ENCODE results near the gene ELOVL4.
A peak's percentile ranks its signal among the peaks of the same experiment; 100 is the strongest.

The ELOVL4 gene

DNA sequence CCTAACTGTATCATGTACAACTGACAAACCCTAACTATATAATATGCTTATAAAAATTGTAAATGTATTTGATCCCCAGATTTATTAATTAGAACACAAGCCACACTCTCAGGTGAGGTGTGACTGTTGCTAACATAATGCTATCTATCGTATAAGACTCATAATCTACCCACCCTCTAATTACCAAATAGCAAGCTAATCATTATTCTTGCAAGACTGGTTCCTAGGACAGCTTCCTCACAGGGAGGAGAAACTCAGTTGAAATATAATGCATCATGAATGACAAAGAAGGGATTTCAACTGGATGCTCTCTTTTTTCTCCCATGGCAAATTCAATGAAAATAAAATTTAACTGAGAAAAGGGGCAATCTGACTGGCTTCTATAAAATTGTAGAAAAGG lies 35.4 kb downstream of the ELOVL4 start:
- DNase-seq = peak in 2 of 3 experiments; percentile 25 to 72

- no peak for DNase-seq
Measured at GRCh38 chr6:79909517-79909916, 37.8 kb downstream of the ELOVL4 start.

- no peak for DNase-seq
Measured at GRCh38 chr6:79902046-79902445, 45.3 kb downstream of the ELOVL4 start.

DNA sequence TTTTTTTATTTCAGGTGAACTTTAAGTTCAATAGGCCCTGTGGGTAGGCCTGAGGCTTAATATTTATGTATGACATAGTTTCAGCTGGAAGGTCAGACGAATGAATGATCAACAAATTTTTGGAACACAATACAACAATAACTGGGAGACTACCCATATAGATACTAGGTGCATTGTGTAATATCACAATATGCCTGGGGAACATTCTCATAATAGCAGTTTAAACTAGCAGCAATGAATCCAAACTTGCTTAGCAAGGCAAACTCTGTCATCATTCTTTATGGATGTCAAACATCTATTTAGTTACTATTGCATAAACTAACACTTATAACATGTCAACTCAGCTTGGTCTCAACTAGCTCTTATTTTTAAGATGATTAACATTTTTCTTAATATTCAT lies 49.3 kb downstream of the ELOVL4 start:
- DNase-seq = no peak

GRCh38 chr6:79896075-79896449 lies 51.3 kb downstream of the ELOVL4 start:
- DNase-seq = no peak

DNA sequence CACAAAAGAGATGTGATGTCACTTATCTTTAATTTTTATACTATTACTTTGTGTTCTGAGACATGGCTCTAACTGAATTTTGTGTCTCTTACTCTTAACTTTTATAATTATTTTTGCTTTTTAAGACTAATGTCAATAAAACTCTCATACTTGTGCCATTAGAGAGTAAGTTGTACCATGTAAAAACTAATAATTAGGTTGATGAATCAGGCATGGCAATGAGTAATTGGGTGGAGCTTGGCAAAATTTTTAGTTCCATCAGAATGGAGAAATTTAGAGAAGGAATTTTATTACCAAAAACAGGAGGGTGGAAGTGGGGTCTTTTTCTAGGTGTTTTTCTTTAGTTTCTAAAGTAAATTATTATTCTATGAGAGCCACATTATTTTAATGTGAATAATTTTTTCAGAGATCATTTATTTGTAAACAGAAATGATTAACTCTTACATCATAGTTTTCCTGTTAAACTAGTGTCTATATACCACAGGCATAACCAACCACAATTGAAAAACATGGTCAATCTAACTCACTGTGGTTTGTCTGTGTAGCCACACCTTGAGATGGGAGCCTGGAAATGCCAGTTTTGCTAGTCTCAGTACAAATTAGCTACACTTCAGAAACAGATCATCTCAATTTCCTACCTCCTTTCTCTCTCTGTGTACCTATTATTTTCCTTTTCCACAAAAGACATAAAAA lies 51.8 kb downstream of the ELOVL4 start:
- no peak for DNase-seq

DNA sequence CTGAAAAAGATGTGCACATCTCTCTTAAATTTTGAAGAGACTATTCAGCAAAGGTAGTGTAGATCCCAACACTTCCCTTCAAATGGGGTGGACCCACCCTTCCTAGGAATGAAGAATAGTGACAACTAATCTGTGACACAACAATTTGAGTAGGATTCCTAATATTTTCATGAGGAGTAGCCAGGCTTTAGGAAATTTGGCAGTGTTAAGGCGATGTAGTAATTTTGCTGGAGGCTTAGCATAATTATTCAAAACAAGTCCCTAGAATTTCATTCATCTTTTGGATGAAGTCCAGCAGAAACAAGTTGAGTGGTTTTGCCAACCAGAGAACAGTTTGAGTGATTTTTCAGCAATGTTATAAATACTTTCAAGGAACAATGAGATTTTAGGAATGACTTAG lies 52.4 kb downstream of the ELOVL4 start:
- no peak for DNase-seq

DNA sequence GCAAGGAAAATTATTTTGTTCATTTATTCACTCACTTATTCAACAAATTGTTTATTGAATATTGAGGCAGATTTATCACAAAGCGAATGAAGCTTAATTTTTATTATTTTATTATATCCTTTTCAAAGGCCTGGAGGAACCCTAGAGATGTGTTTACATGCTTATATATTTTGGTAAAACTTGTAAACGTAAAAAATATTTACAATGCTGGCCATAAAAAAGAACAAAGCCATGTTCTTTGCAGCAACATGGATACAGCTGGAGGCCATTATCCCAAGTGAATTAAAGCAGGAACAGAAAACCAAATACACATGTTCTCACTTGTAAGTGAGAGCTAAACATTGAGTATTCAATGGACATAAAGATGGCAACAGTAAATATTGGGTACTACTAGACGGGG lies 58.8 kb downstream of the ELOVL4 start:
- DNase-seq = no peak

DNA sequence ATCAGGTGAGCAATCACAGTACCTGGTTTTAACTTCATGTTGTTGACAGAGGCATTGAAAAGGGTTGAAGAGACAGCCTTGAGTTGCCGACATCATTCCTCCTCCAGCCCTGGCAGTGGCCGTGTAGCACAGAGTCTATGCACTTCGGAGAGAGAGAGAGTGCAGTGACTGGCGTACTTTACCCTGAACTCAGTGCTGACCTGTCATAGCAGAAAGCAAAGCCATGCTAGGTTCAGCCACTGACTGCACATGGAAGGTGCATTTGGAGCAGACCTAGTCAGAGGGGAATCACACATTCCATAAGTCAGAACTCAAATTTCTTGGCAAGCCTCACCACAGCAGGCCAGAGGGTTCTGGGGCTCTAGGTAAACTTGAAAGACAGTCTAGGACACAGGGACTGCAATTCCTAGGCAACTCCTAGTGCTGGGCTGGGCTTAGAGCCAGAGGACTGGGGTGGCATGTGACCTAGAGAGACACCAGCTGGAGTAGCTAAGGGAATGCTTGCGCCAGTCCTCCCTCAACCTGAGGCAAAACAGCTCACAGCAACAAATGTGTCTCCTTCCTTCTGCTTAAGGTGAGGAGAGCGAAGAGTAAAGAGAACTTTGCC lies 69.1 kb downstream of the ELOVL4 start:
- DNase-seq = no peak

DNA sequence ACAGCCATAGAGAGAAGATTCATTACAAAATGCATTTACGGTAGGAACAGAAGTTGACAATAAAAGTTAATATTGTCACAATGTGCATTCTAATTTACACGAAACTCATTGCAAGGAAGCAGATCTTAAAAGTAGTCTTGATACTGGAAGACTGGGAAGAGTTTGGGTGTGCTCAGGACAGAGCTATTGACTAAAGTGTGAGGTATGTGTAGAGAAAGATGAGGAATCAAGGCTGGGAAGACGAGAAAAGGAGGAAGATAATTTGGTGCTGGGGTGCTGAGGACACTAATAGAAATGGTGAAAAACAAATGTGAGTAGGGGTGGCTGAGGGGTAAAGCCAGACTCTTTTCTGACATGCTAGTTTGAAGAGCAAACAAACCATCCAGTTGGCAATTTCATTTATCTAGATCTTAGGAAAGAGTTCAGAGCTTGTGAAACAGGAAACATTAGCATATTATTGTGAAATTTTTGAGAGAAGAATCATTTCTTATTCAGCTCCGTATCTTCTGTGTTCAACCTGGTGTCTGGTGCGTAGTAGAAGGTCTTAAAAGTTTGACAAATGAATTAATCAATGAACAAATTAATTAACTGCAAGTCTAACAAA lies 72.7 kb downstream of the ELOVL4 start:
- no peak for DNase-seq

- no peak for DNase-seq
Measured at GRCh38 chr6:79872986-79873385, 74.4 kb downstream of the ELOVL4 start.

DNA sequence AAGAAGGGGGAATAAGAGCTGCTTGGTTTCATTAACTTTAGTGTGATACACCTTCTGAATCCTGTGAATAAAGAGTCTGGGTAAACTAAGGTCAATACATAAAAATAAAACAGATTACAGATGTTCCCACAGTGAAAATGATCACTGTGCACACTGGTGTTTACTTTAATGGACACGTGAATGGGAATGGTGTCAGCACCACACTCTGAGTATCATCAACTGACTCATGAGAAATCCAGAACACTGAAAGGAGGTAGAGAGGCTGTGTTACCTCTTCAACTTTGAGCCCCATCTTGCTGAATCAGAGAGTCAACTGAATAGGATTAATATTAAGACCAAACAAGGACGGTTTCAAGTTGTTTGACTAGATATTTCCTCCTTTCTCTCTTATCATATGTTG lies 75.0 kb downstream of the ELOVL4 start:
- DNase-seq = peak in 1 of 3 experiments; percentile 12

- peak; percentile 75 to 84 (median 80) for DNase-seq
Measured at GRCh38 chr6:79869600-79870084, 77.7 kb downstream of the ELOVL4 start.

DNA sequence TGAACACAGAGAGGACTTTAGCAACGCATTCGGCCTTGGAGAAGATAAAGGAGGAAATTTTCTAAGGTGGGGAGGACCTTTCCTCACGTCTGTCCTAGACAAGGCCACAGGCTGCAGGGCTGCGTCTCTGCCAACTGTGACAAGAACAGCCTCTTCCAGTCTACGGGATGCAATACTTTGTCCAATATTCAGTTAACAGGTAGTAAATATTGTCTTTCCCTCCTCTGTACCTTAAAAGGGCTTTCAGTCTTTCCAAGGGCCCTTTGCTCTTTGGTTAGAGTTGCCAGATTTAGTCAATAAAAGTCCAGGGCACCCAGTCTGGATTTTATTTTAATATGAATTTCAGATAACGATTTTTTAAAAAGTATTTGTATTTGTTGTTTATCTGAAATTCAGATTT lies 78.2 kb downstream of the ELOVL4 start:
- peak in 1 of 3 experiments; percentile 58 for DNase-seq

DNA sequence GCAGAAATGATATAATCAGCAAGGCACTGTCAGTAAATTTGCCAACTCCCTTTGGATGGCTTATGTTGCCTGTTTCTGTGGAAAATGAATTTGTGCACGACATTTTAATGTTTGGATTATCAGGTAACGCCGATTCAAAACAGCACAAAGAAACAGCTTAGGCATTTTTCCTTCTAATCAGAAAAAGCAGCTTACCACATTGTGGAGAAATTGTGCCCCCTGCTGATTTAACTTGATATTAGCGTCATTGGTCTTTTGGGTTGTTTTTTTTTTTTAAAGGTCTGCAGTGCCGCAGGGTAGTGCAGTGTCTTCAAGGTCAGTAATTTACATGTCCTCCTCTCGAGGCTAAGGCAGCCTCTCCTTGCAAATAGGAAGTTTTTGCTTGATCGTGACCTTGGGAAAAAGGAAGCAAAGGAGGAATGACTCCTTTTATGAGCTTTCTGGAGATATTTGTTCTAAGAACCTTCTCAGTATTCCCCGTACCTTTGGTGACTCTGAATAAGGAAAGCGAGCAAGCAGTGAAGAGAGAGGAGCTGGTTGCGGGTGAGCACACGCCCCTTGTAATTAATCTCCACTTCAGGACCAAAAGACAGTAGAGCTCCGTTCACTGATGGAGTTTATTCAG lies 79.1 kb downstream of the ELOVL4 start:
- DNase-seq = peak; percentile 87 to 97 (median 92)
